Renal cortical epithelial cell (primary cell): ENCODE measurements around the gene ABTB2. TPM values are rescaled to one million over a fixed set of nuclear protein-coding genes. Genes with fewer than 3 reads are reported as not detected.
A peak's percentile ranks its signal among the peaks of the same experiment; 100 is the strongest.
"Not testable (repeated sequence)": the region's sequence is repeated elsewhere in the genome, so short reads cannot be mapped to it uniquely, and the experiment has no call there.

ENCODE experiments used
- DNase-seq: peaks from one replicate; pipeline ENCODE4 v3.0.0-alpha.2; 2011; ENCODE audit warnings: low read depth
- total RNA-seq: library from RNA; depleted of rRNA; stranded (reverse); fragments of >200 nt; gene quantifications from 2 replicates; pipeline ENCODE4 v1.2.3, GENCODE V29; 2014

Gene ABTB2
- total RNA-seq, 1 donor from 2014 or later: 44.1 TPM

GRCh38 chr11:34185926-34186841 lies 171.6 kb downstream of the ABTB2 start:
- DNase-seq: no peak

- DNase-seq: no peak
These were observed 173.2 kb downstream of the ABTB2 start for GRCh38 chr11:34184505-34185015.

- DNase-seq: no peak
These were observed 173.9 kb downstream of the ABTB2 start for GRCh38 chr11:34183848-34184391.

- no peak for DNase-seq
These were observed 174.7 kb downstream of the ABTB2 start for GRCh38 chr11:34182921-34183685.

GRCh38 chr11:34182425-34182824 lies 175.4 kb downstream of the ABTB2 start:
- no peak for DNase-seq

- no peak for DNase-seq
These were observed 175.9 kb downstream of the ABTB2 start for GRCh38 chr11:34181856-34182405.

- no peak for DNase-seq
These were observed 176.6 kb downstream of the ABTB2 start for GRCh38 chr11:34181251-34181650.

GRCh38 chr11:34180814-34181165 lies 177.0 kb downstream of the ABTB2 start:
- DNase-seq: not testable (repeated sequence)

GRCh38 chr11:34180040-34180813 lies 177.6 kb downstream of the ABTB2 start:
- DNase-seq: no peak

- DNase-seq: no peak
These were observed 178.7 kb downstream of the ABTB2 start for GRCh38 chr11:34179026-34179675.

- no peak for DNase-seq
These were observed 179.5 kb downstream of the ABTB2 start for GRCh38 chr11:34178209-34178821.

- DNase-seq: no peak
These were observed 181.0 kb downstream of the ABTB2 start for GRCh38 chr11:34176751-34177209.

- no peak for DNase-seq
These were observed 182.4 kb downstream of the ABTB2 start for GRCh38 chr11:34175284-34176019.

- peak; percentile 23 for DNase-seq
These were observed 183.3 kb downstream of the ABTB2 start for GRCh38 chr11:34174412-34175041.

GRCh38 chr11:34173050-34173449 lies 184.8 kb downstream of the ABTB2 start:
- no peak for DNase-seq

- DNase-seq: no peak
These were observed 188.1 kb downstream of the ABTB2 start for GRCh38 chr11:34169686-34170085.

GRCh38 chr11:34168642-34169420 lies 189.0 kb downstream of the ABTB2 start:
- no peak for DNase-seq

- DNase-seq: no peak
These were observed 189.8 kb downstream of the ABTB2 start for GRCh38 chr11:34167961-34168360.
